Activated CD8-positive, alpha-beta memory T cell treated with anti-CD3 and anti-CD28 coated beads for 48 hours (primary cell): ENCODE results near the gene BRF1.
"Not testable (repeated sequence)": the region's sequence is repeated elsewhere in the genome, so short reads cannot be mapped to it uniquely, and the experiment has no call there.

Experiments
- DNase-seq, 3 experiments: peaks; one replicate each; pipeline ENCODE4 v3.0.0-alpha.2; 2020; ENCODE audit warnings: low read depth in 2 of 3, low spot score in 2 of 3

The BRF1 gene

GRCh38 chr14:105290621-105291346 is 10.0 kb downstream of the BRF1 start:
- no peak for DNase-seq

- DNase-seq: not testable (repeated sequence)
Measured at GRCh38 chr14:105288936-105289335, 11.9 kb downstream of the BRF1 start.

- no peak for DNase-seq
Measured at GRCh38 chr14:105287249-105288102, 13.3 kb downstream of the BRF1 start.

GRCh38 chr14:105286759-105287144 is 14.0 kb downstream of the BRF1 start:
- no peak for DNase-seq

GRCh38 chr14:105285174-105285573 is 15.6 kb downstream of the BRF1 start:
- no peak for DNase-seq

GRCh38 chr14:105283899-105284298 is 16.9 kb downstream of the BRF1 start:
- DNase-seq: no peak

- DNase-seq: no peak
Measured at GRCh38 chr14:105283028-105283427, 17.8 kb downstream of the BRF1 start.

- no peak for DNase-seq
Measured at GRCh38 chr14:105282098-105282725, 18.6 kb downstream of the BRF1 start.

GRCh38 chr14:105281371-105282097 is 19.3 kb downstream of the BRF1 start:
- DNase-seq: no peak

- DNase-seq: no peak
Measured at GRCh38 chr14:105280525-105280924, 20.3 kb downstream of the BRF1 start.

GRCh38 chr14:105279642-105280361 is 21.0 kb downstream of the BRF1 start:
- DNase-seq: no peak

- not testable (repeated sequence) for DNase-seq
Measured at GRCh38 chr14:105277448-105277847, 23.4 kb downstream of the BRF1 start.

- DNase-seq: no peak
Measured at GRCh38 chr14:105275267-105275946, 25.4 kb downstream of the BRF1 start.

- no peak for DNase-seq
Measured at GRCh38 chr14:105274637-105275036, 26.2 kb downstream of the BRF1 start.

GRCh38 chr14:105273062-105273461 is 27.7 kb downstream of the BRF1 start:
- DNase-seq: no peak

- no peak for DNase-seq
Measured at GRCh38 chr14:105272623-105273022, 28.2 kb downstream of the BRF1 start.

- DNase-seq: no peak
Measured at GRCh38 chr14:105271224-105271890, 29.4 kb downstream of the BRF1 start.

GRCh38 chr14:105269405-105269804 is 31.4 kb downstream of the BRF1 start:
- no peak for DNase-seq

GRCh38 chr14:105268736-105269354 is 32.0 kb downstream of the BRF1 start:
- no peak for DNase-seq
